Measurements from ENCODE around the gene AKAP14. TPM values are rescaled to one million over a fixed set of nuclear protein-coding genes. Genes with fewer than 3 reads are reported as not detected.

AKAP14 gene
- total RNA-seq, 1 donor from 2014 or later, result not detected

GRCh38 chrX:119871245-119871598, 24.5 kb upstream of the AKAP14 start:
- Histone ChIP-seq H3K4me3 (peak overlapping the region; percentile 54 to 67), H3K36me3 (no peaks in the 10 kb centered on the region), H3K9me3 (no peaks in the 10 kb centered on the region), H3K4me1 (peaks cover 13% of the 10 kb centered on the region), H3K27ac (peak overlapping the region; percentile 83), H3K27me3 (no peaks in the 10 kb centered on the region)
- TF ChIP-seq POLR2AphosphoS5 (IDR thresholded peaks at IDR 0.05; ENCODE audit: insufficient read depth in 1 of 2, low read depth in 1 of 2) (no peak), CTCF (IDR thresholded peaks at IDR 0.05) (no peak), POLR2A (IDR thresholded peaks at IDR 0.05) (no peak)
- no peak for DNase-seq (ENCODE audit: extremely low spot score in 2 of 2)
- intact Hi-C loops (cut with DNase I), result no loop called here

DNA sequence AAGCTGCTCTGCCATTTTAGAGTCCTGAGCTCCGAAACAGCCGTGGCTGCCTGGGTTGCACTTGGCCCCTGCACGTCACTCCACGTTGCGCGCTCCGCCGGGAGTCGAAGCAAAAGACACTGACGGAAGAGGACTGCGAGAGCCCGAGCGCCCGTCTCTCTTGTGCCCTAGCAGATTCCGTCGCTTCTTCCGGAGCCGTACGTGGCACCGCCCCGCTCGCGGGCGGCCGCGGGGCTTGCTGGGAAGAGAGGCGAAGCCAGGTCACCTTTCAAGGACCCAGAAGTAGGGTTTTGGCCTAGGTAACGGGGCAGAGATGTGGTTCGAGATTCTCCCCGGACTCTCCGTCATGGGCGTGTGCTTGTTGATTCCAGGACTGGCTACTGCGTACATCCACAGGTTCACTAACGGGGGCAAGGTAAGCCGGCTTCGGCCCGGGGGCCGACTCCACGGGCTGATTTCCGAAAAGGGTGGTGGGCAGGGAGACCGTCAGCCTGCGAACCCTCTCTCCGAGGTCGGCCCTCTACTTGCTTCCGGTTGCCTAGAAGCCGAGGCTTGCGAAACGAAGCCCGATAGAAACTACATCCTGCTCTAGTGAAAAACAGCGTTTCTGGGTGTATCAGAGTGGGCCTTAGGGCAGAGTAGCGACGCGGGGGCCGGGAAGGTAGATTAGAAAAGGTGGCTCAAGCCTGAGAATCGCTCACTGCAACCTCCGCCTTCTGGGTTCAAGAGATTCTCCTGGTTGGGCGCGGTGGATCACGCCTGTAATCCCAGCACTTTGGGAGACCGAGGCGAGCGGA, 23.9 kb upstream of the AKAP14 start, which contains the start of the genes NDUFA1 and RNF113A:
Gene NDUFA1, plus strand, starts transcription at position 234 of the 797 bp plus-strand sequence. Its CDS starts 80 bp downstream, at position 314.
Gene RNF113A, minus strand, starts transcription at position 135 of the 797 bp plus-strand sequence. Its CDS starts 120 bp downstream, at position 15.
- Histone ChIP-seq H3K9me3 (no peaks in the 10 kb centered on the region), H3K4me1 (peaks cover 13% of the 10 kb centered on the region), H3K27me3 (no peaks in the 10 kb centered on the region), H3K27ac (peak within 1 kb of the TSS; percentile 83), H3K36me3 (peaks cover 0 to 3% of the 10 kb centered on the region in 2 donors), H3K4me3 (peak within 1 kb of the TSS; percentile 54 to 67)
- no peak for TF ChIP-seq CTCF (IDR thresholded peaks at IDR 0.05)
- peak; percentile 80 to 90 for TF ChIP-seq POLR2AphosphoS5 (IDR thresholded peaks at IDR 0.05; ENCODE audit: insufficient read depth in 1 of 2, low read depth in 1 of 2)
- TF ChIP-seq POLR2A (IDR thresholded peaks at IDR 0.05), result peak in 1 of 2 donors; percentile 65
- intact Hi-C loops (cut with DNase I), result no loop called here
- DNase-seq (ENCODE audit: extremely low spot score in 2 of 2), result peak in 1 of 2 donors; percentile 90

- Histone ChIP-seq H3K36me3 (peaks cover 0 to 7% of the 10 kb centered on the region in 2 donors), H3K4me3 (no peak overlapping the region)
- intact Hi-C loops (cut with DNase I), result no loop called here
These were observed 17.0 kb upstream of the AKAP14 start for GRCh38 chrX:119878740-119879139.

GRCh38 chrX:119880076-119880475, 15.6 kb upstream of the AKAP14 start:
- no peak overlapping the region for H3K4me3 ChIP-seq
- intact Hi-C loops (cut with DNase I), result no loop called here
- no peaks in the 10 kb centered on the region for H3K27me3 ChIP-seq
- TF ChIP-seq POLR2AphosphoS5 (IDR thresholded peaks at IDR 0.05; ENCODE audit: insufficient read depth in 1 of 2, low read depth in 1 of 2), result no peak
- no peak for TF ChIP-seq POLR2A (IDR thresholded peaks at IDR 0.05)
- no peak for TF ChIP-seq CTCF (IDR thresholded peaks at IDR 0.05)
- H3K9me3 ChIP-seq, result no peaks in the 10 kb centered on the region
- peaks cover 0 to 7% of the 10 kb centered on the region in 2 donors for H3K36me3 ChIP-seq
- H3K4me1 ChIP-seq, result no peaks in the 10 kb centered on the region
- no peak for DNase-seq (ENCODE audit: extremely low spot score in 2 of 2)
- no peak overlapping the region for H3K27ac ChIP-seq

More at GRCh38 chrX:119878740-119879139, 17.0 kb upstream of the AKAP14 start:
- Histone ChIP-seq H3K27ac (no peak overlapping the region), H3K27me3 (no peaks in the 10 kb centered on the region), H3K9me3 (no peaks in the 10 kb centered on the region), H3K4me1 (no peaks in the 10 kb centered on the region)
- no peak for TF ChIP-seq POLR2AphosphoS5 (IDR thresholded peaks at IDR 0.05; ENCODE audit: insufficient read depth in 1 of 2, low read depth in 1 of 2)
- no peak for TF ChIP-seq POLR2A (IDR thresholded peaks at IDR 0.05)
- no peak for TF ChIP-seq CTCF (IDR thresholded peaks at IDR 0.05)
- DNase-seq (ENCODE audit: extremely low spot score in 2 of 2), result no peak
